HCT116 (cell line): Measurements from ENCODE around the gene ZNF507. TPM values are rescaled to one million over a fixed set of nuclear protein-coding genes. Genes with fewer than 3 reads are reported as not detected.

Experiments
- ATAC-seq: fragments of 200-7000 bp; cut with Tn5 transposase; 2 replicates; pipeline ENCODE4 v1.9.1; 2020; ENCODE audit warnings: mild to moderate bottlenecking, moderate library complexity
- BruUV-seq: library from RNA; stranded (reverse); fragments of 400-500 nt; replicated peaks from 2 replicates; lab custom pipeline; 2021; lab: Mats Ljungman, UMichigan
- CTCF ChIA-PET: fragments of 300-600 bp; sonication (Branson Sonifier 250); formaldehyde crosslinking; loops from one replicate; lab custom pipeline; 2021; ENCODE audit warnings: antibody characterized with exemption; lab: Charles Lee
- POLR2A ChIA-PET: fragments of 300-600, 350-600 bp; sonication (Branson Sonifier 250); formaldehyde crosslinking; loops from one replicate; lab custom pipeline; 2021; ENCODE audit warnings: antibody characterized with exemption; lab: Charles Lee
- RAD21 ChIA-PET, 2 experiments: fragments of 300-600 bp; sonication (Branson Sonifier 250); formaldehyde crosslinking; loops; one replicate each; lab custom pipeline; 2023; ENCODE audit warnings: low total read pairs in 2 of 2; ENCODE audit not compliant: uncharacterized antibody in 2 of 2, unreplicated experiment in 2 of 2, low non-redundant PET in 1 of 2; lab: Charles Lee
- DNase-seq: peaks from one replicate; pipeline ENCODE4 v3.0.0-alpha.2; 2010; ENCODE audit warnings: low read depth, low spot score
- H2AFZ ChIP-seq: fragments of 200-600 bp; shearing (Covaris generic), sonication (generic); 2 replicates; pipeline ENCODE4 v1.6.1; 2017; ENCODE audit warnings: low read depth, mixed run types, mixed read lengths, antibody characterized with exemption, low read length; ENCODE audit not compliant: poor library complexity, severe bottlenecking
- H3K27ac ChIP-seq: 2 replicates; pipeline ENCODE4 v1.5.1; 2012; ENCODE audit warnings: low read depth, low read length
- H3K27me3 ChIP-seq: fragments of 200-600 bp; sonication (generic); 2 replicates; pipeline ENCODE4 v1.6.1; 2016; ENCODE audit warnings: mixed run types, low read length, mixed read lengths; ENCODE audit not compliant: insufficient read depth
- H3K36me3 ChIP-seq, 2 experiments: fragments of 200-500 bp in 1 of 2; fragments of 200-600 bp in 1 of 2; sonication (Bioruptor generic) in 1 of 2; sonication (generic) in 1 of 2; 2 replicates each; pipeline versions ENCODE4 v1.5.1 to v1.6.1; 2014 to 2016; ENCODE audit warnings: low read length in 2 of 2, inconsistent platforms in 1 of 2, mixed read lengths in 1 of 2, mixed run types in 1 of 2; ENCODE audit not compliant: insufficient read depth in 2 of 2, control insufficient read depth in 1 of 2
- H3K4me1 ChIP-seq, 2 experiments: fragments of 200-600 bp in 1 of 2; sonication (generic) in 1 of 2; 2 replicates each; pipeline versions ENCODE4 v1.5.1 to v1.6.1; 2012 to 2017; ENCODE audit warnings: low read length in 2 of 2, inconsistent platforms in 1 of 2, mild to moderate bottlenecking in 1 of 2, mixed read lengths in 1 of 2, mixed run types in 1 of 2, moderate library complexity in 1 of 2; ENCODE audit not compliant: insufficient read depth in 2 of 2, control insufficient read depth in 1 of 2
- H3K4me2 ChIP-seq: fragments of 200-600 bp; sonication (generic); 2 replicates; pipeline ENCODE4 v1.6.1; 2017; ENCODE audit warnings: mixed run types, low read length, mixed read lengths
- H3K4me3 ChIP-seq, 2 experiments: fragments of 200-600 bp in 1 of 2; sonication (generic) in 1 of 2; replicated peaks in 1 of 2; 2 replicates each; pipeline ENCODE4 v1.5.1; 2011 to 2016; ENCODE audit warnings: low read length in 2 of 2, control low read depth in 1 of 2, low read depth in 1 of 2, mild to moderate bottlenecking in 1 of 2, mixed read lengths in 1 of 2, mixed run types in 1 of 2
- H3K79me2 ChIP-seq: fragments of 200-600 bp; sonication (generic); 2 replicates; pipeline ENCODE4 v1.6.1; 2017; ENCODE audit warnings: mild to moderate bottlenecking, mixed run types, low read length, moderate library complexity, mixed read lengths; ENCODE audit not compliant: insufficient read depth
- H3K9ac ChIP-seq: fragments of 200-600 bp; sonication (generic); 2 replicates; pipeline ENCODE4 v1.6.1; 2016; ENCODE audit warnings: low read length, mixed read lengths
- H3K9me2 ChIP-seq: fragments of 200-600 bp; sonication (generic), shearing (Covaris generic); 2 replicates; pipeline ENCODE4 v1.6.1; 2017; ENCODE audit warnings: mixed run types, mild to moderate bottlenecking, moderate library complexity; ENCODE audit not compliant: insufficient read depth
- H3K9me3 ChIP-seq, 2 experiments: fragments of 200-500 bp in 1 of 2; fragments of 200-600 bp in 1 of 2; sonication (Bioruptor generic) in 1 of 2; sonication (generic) in 1 of 2; 2 replicates each; pipeline ENCODE4 v1.6.1; 2014 to 2017; ENCODE audit warnings: low read length in 2 of 2, mixed read lengths in 2 of 2, inconsistent platforms in 1 of 2, low read depth in 1 of 2, mild to moderate bottlenecking in 1 of 2, mixed run types in 1 of 2, moderate library complexity in 1 of 2; ENCODE audit not compliant: control insufficient read depth in 1 of 2, insufficient read depth in 1 of 2
- H4K20me1 ChIP-seq: fragments of 200-600 bp; sonication (generic), shearing (Covaris generic); 2 replicates; pipeline ENCODE4 v1.6.1; 2017; ENCODE audit warnings: mixed run types, mild to moderate bottlenecking, moderate library complexity; ENCODE audit not compliant: insufficient read depth
- CBX3 ChIP-seq: IDR thresholded peaks from 2 replicates; pipeline ENCODE4 v1.6.1; 2012; ENCODE audit warnings: low read depth
- CTCF ChIP-seq, 3 experiments: fragments of 200-600 bp in 1 of 3; sonication (generic) in 1 of 3; IDR thresholded peaks in 2 of 3; conservative IDR thresholded peaks in 1 of 3; 2 replicates each; pipeline ENCODE4 v1.5.1; 2012 to 2017; ENCODE audit warnings: low read depth in 2 of 3, low read length in 2 of 3, antibody characterized with exemption in 1 of 3, borderline replicate concordance in 1 of 3, control low read depth in 1 of 3, mild to moderate bottlenecking in 1 of 3, mixed read lengths in 1 of 3, mixed run types in 1 of 3, moderate library complexity in 1 of 3; ENCODE audit not compliant: insufficient read depth in 1 of 3
- EGR1 ChIP-seq: IDR thresholded peaks from 2 replicates; pipeline ENCODE4 v1.6.1; 2012; ENCODE audit warnings: low read depth
- EZH2 ChIP-seq: fragments of 200-600 bp; sonication (generic); IDR thresholded peaks from 2 replicates; pipeline ENCODE4 v1.6.1; 2017; ENCODE audit warnings: antibody characterized with exemption, mixed run types
- FOSL1 ChIP-seq: IDR thresholded peaks from 2 replicates; pipeline ENCODE4 v1.6.1; 2012; ENCODE audit warnings: low read depth
- JUND ChIP-seq: IDR thresholded peaks from 2 replicates; pipeline ENCODE4 v1.6.1; 2012
- POLR2A ChIP-seq: IDR thresholded peaks from 2 replicates; pipeline ENCODE4 v1.7.0; 2011; ENCODE audit warnings: borderline replicate concordance; ENCODE audit not compliant: insufficient read depth, insufficient read length; ENCODE audit errors: extremely low read depth
- POLR2AphosphoS5 ChIP-seq: IDR thresholded peaks from 2 replicates; pipeline ENCODE4 v1.6.1; 2011; ENCODE audit warnings: mild to moderate bottlenecking, low read depth, low read length, moderate library complexity
- REST ChIP-seq: IDR thresholded peaks from 2 replicates; pipeline ENCODE4 v1.6.1; 2012; ENCODE audit warnings: low read depth
- SP1 ChIP-seq: IDR thresholded peaks from 2 replicates; pipeline ENCODE4 v1.6.1; 2012; ENCODE audit warnings: low read depth
- ZBTB33 ChIP-seq: IDR thresholded peaks from 2 replicates; pipeline ENCODE4 v1.6.1; 2011; ENCODE audit warnings: mild to moderate bottlenecking, low read length, moderate library complexity; ENCODE audit not compliant: insufficient replicate concordance; ENCODE audit errors: extremely low read depth
- ZFX ChIP-seq: fragments of 450-650 bp; IDR thresholded peaks from 2 replicates; pipeline ENCODE4 v1.6.1; 2017
- ZNF274 ChIP-seq: fragments of 200-500 bp; sonication (Bioruptor generic); IDR thresholded peaks from 2 replicates; pipeline ENCODE4 v1.6.1; 2014; ENCODE audit warnings: mild to moderate bottlenecking, low read depth, low read length, inconsistent platforms
- intact Hi-C: fragments of 100-400 bp; cut with micrococcal nuclease; formaldehyde crosslinking; loops from 2 replicates; pipeline ENCODE4 v1.10.0; 2022
- total RNA-seq: library from RNA; stranded (reverse); gene quantifications from one replicate; pipeline ENCODE4 v1.2.1, GENCODE V29; 2021; ENCODE audit not compliant: unreplicated experiment

Gene ZNF507
- total RNA-seq, 1 experiment from 2014 or later, result 27.4 TPM

- Histone ChIP-seq H3K9me3 (no peaks in the 10 kb centered on the region), H3K79me2 (no peaks in the 10 kb centered on the region), H2AFZ (no peak overlapping the region), H3K27ac (no peak overlapping the region), H4K20me1 (no peaks in the 10 kb centered on the region), H3K4me1 (no peaks in the 10 kb centered on the region), H3K4me2 (no peak overlapping the region), H3K9me2 (no peaks in the 10 kb centered on the region), H3K36me3 (no peaks in the 10 kb centered on the region), H3K4me3 (no peak overlapping the region), H3K27me3 (peaks cover 11% of the 10 kb centered on the region), H3K9ac (no peak overlapping the region)
- DNase-seq (no peak), ATAC-seq (no peak)
- intact Hi-C loops, result no loop called here
- TF ChIP-seq POLR2AphosphoS5 (no peak), JUND (no peak)
- ChIA-PET CTCF (no interaction called here), RAD21 (no interaction called here), POLR2A (no interaction called here)
- no TSS peak for BruUV-seq
Observed at GRCh38 chr19:32309711-32310390, 35.6 kb upstream of the ZNF507 start.

- Histone ChIP-seq H3K27me3 (peaks cover 11% of the 10 kb centered on the region), H3K27ac (no peak overlapping the region), H3K36me3 (no peaks in the 10 kb centered on the region), H3K4me3 (no peak overlapping the region), H3K9me2 (no peaks in the 10 kb centered on the region), H3K4me2 (no peak overlapping the region), H3K9ac (no peak overlapping the region), H2AFZ (no peak overlapping the region), H4K20me1 (no peaks in the 10 kb centered on the region), H3K9me3 (no peaks in the 10 kb centered on the region), H3K79me2 (no peaks in the 10 kb centered on the region), H3K4me1 (no peaks in the 10 kb centered on the region)
- intact Hi-C loops, result no loop called here
- CTCF ChIA-PET, result no interaction called here
- ATAC-seq (no peak), DNase-seq (no peak)
- RAD21 ChIA-PET, result no interaction called here
- POLR2A ChIA-PET, result no interaction called here
- BruUV-seq, result no TSS peak
- no peak for TF ChIP-seq CBX3
- TF ChIP-seq REST, result no peak
- no peak for TF ChIP-seq ZBTB33
- TF ChIP-seq CTCF (IDR thresholded peaks at IDR 0.05 in 2 of 3, conservative IDR thresholded peaks at IDR 0.05 in 1 of 3; ENCODE audit: borderline replicate concordance in 1 of 3, insufficient read depth in 1 of 3, low read depth in 2 of 3, low read length in 2 of 3), result no peak
- TF ChIP-seq EGR1, result no peak
- no peak for TF ChIP-seq SP1
- no peak for TF ChIP-seq FOSL1
- no peak for TF ChIP-seq ZNF274
- no peak for TF ChIP-seq POLR2A
- TF ChIP-seq POLR2AphosphoS5, result no peak
- TF ChIP-seq EZH2, result no peak
- no peak for TF ChIP-seq ZFX
Observed at GRCh38 chr19:32311371-32311770, 34.0 kb upstream of the ZNF507 start.
